Liver (tissue), 9 donors: Measurements from ENCODE around the gene FKBP1B. TPM values are rescaled to one million over a fixed set of nuclear protein-coding genes. Genes with fewer than 3 reads are reported as not detected.
A peak's percentile ranks its signal among the peaks of the same experiment; 100 is the strongest.

Experiments used
- DNase-seq: peaks from one replicate; pipeline ENCODE4 v3.0.0-alpha.2; 2017; ENCODE audit warnings: low spot score
- H3K27ac ChIP-seq, 2 donors: one replicate each; pipeline ENCODE4 v1.7.0; 2013; ENCODE audit warnings: inconsistent platforms in 2 of 2, low read length in 2 of 2, control low read depth in 1 of 2, low read depth in 1 of 2, mild to moderate bottlenecking in 1 of 2
- H3K27me3 ChIP-seq, 4 donors: one replicate each; pipeline versions ENCODE4 v1.6.1 to v1.7.0; 2013; ENCODE audit warnings: low read length in 3 of 4, inconsistent platforms in 1 of 4, mild to moderate bottlenecking in 1 of 4, moderate library complexity in 1 of 4; ENCODE audit not compliant: control insufficient read depth in 4 of 4, insufficient read depth in 4 of 4
- H3K36me3 ChIP-seq, 4 donors: one replicate each; pipeline versions ENCODE4 v1.6.1 to v1.7.0; 2013; ENCODE audit warnings: low read length in 3 of 4, mild to moderate bottlenecking in 3 of 4, low read depth in 1 of 4, moderate library complexity in 1 of 4; ENCODE audit not compliant: control insufficient read depth in 4 of 4, insufficient read depth in 3 of 4
- H3K4me1 ChIP-seq, 4 donors: one replicate each; pipeline versions ENCODE4 v1.6.1 to v1.7.0; 2013; ENCODE audit warnings: low read length in 3 of 4, mild to moderate bottlenecking in 3 of 4, moderate library complexity in 1 of 4; ENCODE audit not compliant: control insufficient read depth in 4 of 4, insufficient read depth in 4 of 4
- H3K4me3 ChIP-seq, 3 donors: one replicate each; pipeline versions ENCODE4 v1.6.1 to v1.7.0; 2013; ENCODE audit warnings: low read length in 3 of 3, control low read depth in 1 of 3, low read depth in 1 of 3, mild to moderate bottlenecking in 1 of 3
- H3K9ac ChIP-seq, 2 donors: one replicate each; pipeline ENCODE4 v1.7.0; 2013; ENCODE audit warnings: low read length in 2 of 2, mild to moderate bottlenecking in 2 of 2, moderate library complexity in 2 of 2, control low read depth in 1 of 2, low read depth in 1 of 2
- H3K9me3 ChIP-seq, 4 donors: one replicate each; pipeline versions ENCODE4 v1.6.1 to v1.7.0; 2013; ENCODE audit warnings: low read length in 3 of 4; ENCODE audit not compliant: control insufficient read depth in 4 of 4
- CTCF ChIP-seq: fragments of 150-350 bp; IDR thresholded peaks from 2 replicates; pipeline ENCODE4 v1.5.1; 2017; ENCODE audit warnings: improper control_type of control experiment, low read depth, low read length; ENCODE audit not compliant: missing input control
- EGR1 ChIP-seq, 2 donors: IDR thresholded peaks; 2 replicates each; pipeline ENCODE4 v1.6.1; 2016 to 2018; ENCODE audit warnings: antibody characterized with exemption in 2 of 2, low read depth in 2 of 2
- GABPA ChIP-seq, 2 donors: IDR thresholded peaks in 1 of 2; conservative IDR thresholded peaks in 1 of 2; 2 replicates each; pipeline ENCODE4 v1.6.1; 2016; ENCODE audit warnings: antibody characterized with exemption in 2 of 2, mild to moderate bottlenecking in 1 of 2, moderate library complexity in 1 of 2
- HNF4A ChIP-seq, 2 donors: conservative IDR thresholded peaks; 2 replicates each; pipeline ENCODE4 v1.6.1; 2016; ENCODE audit warnings: antibody characterized with exemption in 2 of 2, mild to moderate bottlenecking in 2 of 2
- HNF4G ChIP-seq: IDR thresholded peaks from 2 replicates; pipeline ENCODE4 v1.6.1; 2016; ENCODE audit warnings: antibody characterized with exemption
- JUND ChIP-seq, 2 donors: IDR thresholded peaks; 2 replicates each; pipeline ENCODE4 v1.6.1; 2016; ENCODE audit warnings: antibody characterized with exemption in 2 of 2
- NR2F2 ChIP-seq: IDR thresholded peaks from 2 replicates; pipeline ENCODE4 v1.6.1; 2016; ENCODE audit warnings: antibody characterized with exemption
- RAD21 ChIP-seq, 2 donors: IDR thresholded peaks; 2 replicates each; pipeline ENCODE4 v1.6.1; 2016; ENCODE audit warnings: antibody characterized with exemption in 2 of 2, mild to moderate bottlenecking in 2 of 2
- RXRA ChIP-seq, 2 donors: IDR thresholded peaks; 2 replicates each; pipeline ENCODE4 v1.6.1; 2017 to 2018; ENCODE audit warnings: antibody characterized with exemption in 2 of 2, mild to moderate bottlenecking in 1 of 2
- SP1 ChIP-seq: IDR thresholded peaks from 2 replicates; pipeline ENCODE4 v1.6.1; 2018; ENCODE audit warnings: antibody characterized with exemption, mild to moderate bottlenecking
- TAF1 ChIP-seq: conservative IDR thresholded peaks from 2 replicates; pipeline ENCODE4 v1.6.1; 2016; ENCODE audit warnings: antibody characterized with exemption, mild to moderate bottlenecking
- YY1 ChIP-seq: IDR thresholded peaks from 2 replicates; pipeline ENCODE4 v1.6.1; 2016; ENCODE audit warnings: antibody characterized with exemption, mild to moderate bottlenecking
- ZBTB33 ChIP-seq: IDR thresholded peaks from 2 replicates; pipeline ENCODE4 v1.6.1; 2016; ENCODE audit warnings: antibody characterized with exemption
- whole genome bisulfite sequencing: extraction: QIAGEN DNeasy Blood & Tissue Kit; methylation state at CpG from one replicate; pipeline ENCODE4 v1.1.7; 2013; 5-methylcytosine and 5-hydroxymethylcytosine counted together
- polyA plus RNA-seq, 2 donors: library from polyadenylated mRNA; stranded (reverse) in 1 of 2; unstranded in 1 of 2; fragments of 200-250 nt in 1 of 2; fragments of >200 nt in 1 of 2; fragmentation: Nextera tagmentation in 1 of 2; extraction: Ambion mirVana in 1 of 2; gene quantifications; one replicate each; pipeline versions ENCODE4 v1.2.1 to v1.2.3, GENCODE V29; 2013 to 2015
- total RNA-seq, 2 donors: library from RNA; depleted of rRNA; stranded (reverse); fragments of >200 nt; gene quantifications; one replicate each; pipeline ENCODE4 v1.2.3, GENCODE V29; 2014
- TF ChIP-seq, protein P1 (sequence below): IDR thresholded peaks from 2 replicates; pipeline ENCODE4 v1.6.1; 2016; ENCODE audit warnings: antibody characterized with exemption, mild to moderate bottlenecking
- TF ChIP-seq, protein P2 (sequence below): IDR thresholded peaks from 2 replicates; pipeline ENCODE4 v1.6.1; 2016; ENCODE audit warnings: antibody characterized with exemption
- TF ChIP-seq, protein P3 (sequence below): IDR thresholded peaks from 2 replicates; pipeline ENCODE4 v1.6.1; 2016; ENCODE audit warnings: antibody characterized with exemption
- donor health status: healthy.
- donor health status: healthy.
- donor health status: healthy.
- donor health status: healthy.
- donor health status: healthy.

The FKBP1B gene
- total and polyA plus RNA-seq, 4 donors, result 3.6 to 23.6 (median 11.5) TPM

GRCh38 chr2:24083567-24084385, 34.2 kb downstream of the FKBP1B start:
- TF ChIP-seq, protein P1, sequence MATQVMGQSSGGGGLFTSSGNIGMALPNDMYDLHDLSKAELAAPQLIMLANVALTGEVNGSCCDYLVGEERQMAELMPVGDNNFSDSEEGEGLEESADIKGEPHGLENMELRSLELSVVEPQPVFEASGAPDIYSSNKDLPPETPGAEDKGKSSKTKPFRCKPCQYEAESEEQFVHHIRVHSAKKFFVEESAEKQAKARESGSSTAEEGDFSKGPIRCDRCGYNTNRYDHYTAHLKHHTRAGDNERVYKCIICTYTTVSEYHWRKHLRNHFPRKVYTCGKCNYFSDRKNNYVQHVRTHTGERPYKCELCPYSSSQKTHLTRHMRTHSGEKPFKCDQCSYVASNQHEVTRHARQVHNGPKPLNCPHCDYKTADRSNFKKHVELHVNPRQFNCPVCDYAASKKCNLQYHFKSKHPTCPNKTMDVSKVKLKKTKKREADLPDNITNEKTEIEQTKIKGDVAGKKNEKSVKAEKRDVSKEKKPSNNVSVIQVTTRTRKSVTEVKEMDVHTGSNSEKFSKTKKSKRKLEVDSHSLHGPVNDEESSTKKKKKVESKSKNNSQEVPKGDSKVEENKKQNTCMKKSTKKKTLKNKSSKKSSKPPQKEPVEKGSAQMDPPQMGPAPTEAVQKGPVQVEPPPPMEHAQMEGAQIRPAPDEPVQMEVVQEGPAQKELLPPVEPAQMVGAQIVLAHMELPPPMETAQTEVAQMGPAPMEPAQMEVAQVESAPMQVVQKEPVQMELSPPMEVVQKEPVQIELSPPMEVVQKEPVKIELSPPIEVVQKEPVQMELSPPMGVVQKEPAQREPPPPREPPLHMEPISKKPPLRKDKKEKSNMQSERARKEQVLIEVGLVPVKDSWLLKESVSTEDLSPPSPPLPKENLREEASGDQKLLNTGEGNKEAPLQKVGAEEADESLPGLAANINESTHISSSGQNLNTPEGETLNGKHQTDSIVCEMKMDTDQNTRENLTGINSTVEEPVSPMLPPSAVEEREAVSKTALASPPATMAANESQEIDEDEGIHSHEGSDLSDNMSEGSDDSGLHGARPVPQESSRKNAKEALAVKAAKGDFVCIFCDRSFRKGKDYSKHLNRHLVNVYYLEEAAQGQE, result no peak
- TF ChIP-seq ZBTB33, result no peak
- TF ChIP-seq JUND (IDR thresholded peaks at IDR 0.05), result no peak
- peak; percentile 30 for TF ChIP-seq TAF1
- no peak for TF ChIP-seq GABPA (IDR thresholded peaks at IDR 0.05 in 1 of 2, conservative IDR thresholded peaks at IDR 0.05 in 1 of 2)
- TF ChIP-seq RAD21 (IDR thresholded peaks at IDR 0.05), result no peak
- peak; percentile 71 for TF ChIP-seq SP1
- TF ChIP-seq YY1, result peak; percentile 42
- peak; percentile 76 to 81 for TF ChIP-seq HNF4A (conservative IDR thresholded peaks at IDR 0.05)
- TF ChIP-seq EGR1 (IDR thresholded peaks at IDR 0.05; ENCODE audit: low read depth in 2 of 2), result no peak
- TF ChIP-seq RXRA (IDR thresholded peaks at IDR 0.05), result peak; percentile 76 to 97
- 19% methylated on average over 30 of the region's 30 CpGs for WGBS

GRCh38 chr2:24084386-24085199, 35.1 kb downstream of the FKBP1B start, which contains the start of gene TP53I3:
Gene TP53I3, minus strand, starts transcription at chr2:24084834. Its CDS starts 508 bp downstream, at chr2:24084326.
- WGBS, result under 1% methylated on average over 44 of the region's 44 CpGs
- Histone ChIP-seq H3K36me3 (peaks cover 0 to 1% (median 0%) of the 10 kb centered on the region in 4 donors), H3K4me1 (peaks cover 0 to 21% (median 15%) of the 10 kb centered on the region in 4 donors), H3K27ac (peak within 1 kb of the TSS; percentile 84 to 87), H3K4me3 (peak within 1 kb of the TSS; percentile 49 to 76 (median 58)), H3K9ac (peak within 1 kb of the TSS; percentile 26 to 80), H3K9me3 (no peaks in the 10 kb centered on the region), H3K27me3 (no peaks in the 10 kb centered on the region)
- TF ChIP-seq RAD21 (IDR thresholded peaks at IDR 0.05) (peak; percentile 79 to 84), TAF1 (peak; percentile 49), HNF4G (no peak), EGR1 (IDR thresholded peaks at IDR 0.05; ENCODE audit: low read depth in 2 of 2) (no peak), CTCF (peak; percentile 94), NR2F2 (no peak), GABPA (IDR thresholded peaks at IDR 0.05 in 1 of 2, conservative IDR thresholded peaks at IDR 0.05 in 1 of 2) (no peak)
- TF ChIP-seq, protein P2, sequence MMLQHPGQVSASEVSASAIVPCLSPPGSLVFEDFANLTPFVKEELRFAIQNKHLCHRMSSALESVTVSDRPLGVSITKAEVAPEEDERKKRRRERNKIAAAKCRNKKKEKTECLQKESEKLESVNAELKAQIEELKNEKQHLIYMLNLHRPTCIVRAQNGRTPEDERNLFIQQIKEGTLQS, result no peak
- TF ChIP-seq, protein P1, result peak; percentile 69
- TF ChIP-seq, protein P3, sequence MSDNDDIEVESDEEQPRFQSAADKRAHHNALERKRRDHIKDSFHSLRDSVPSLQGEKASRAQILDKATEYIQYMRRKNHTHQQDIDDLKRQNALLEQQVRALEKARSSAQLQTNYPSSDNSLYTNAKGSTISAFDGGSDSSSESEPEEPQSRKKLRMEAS, result no peak
- DNase-seq, result peak; percentile 92

More at GRCh38 chr2:24083567-24084385, 34.2 kb downstream of the FKBP1B start:
- Histone ChIP-seq H3K36me3 (peaks cover 0 to 2% (median 0%) of the 10 kb centered on the region in 4 donors), H3K9ac (peak overlapping the region in 1 of 2 donors; percentile 26), H3K27me3 (no peaks in the 10 kb centered on the region), H3K4me3 (peak overlapping the region; percentile 49 to 71 (median 58)), H3K27ac (peak overlapping the region; percentile 84 to 87), H3K4me1 (peaks cover 0 to 21% (median 15%) of the 10 kb centered on the region in 4 donors), H3K9me3 (no peaks in the 10 kb centered on the region)
- peak; percentile 78 for DNase-seq
